ENCODE measurements around the gene RAD9A.
A peak's percentile ranks its signal among the peaks of the same experiment; 100 is the strongest.
"Not testable (repeated sequence)": the region's sequence is repeated elsewhere in the genome, so short reads cannot be mapped to it uniquely, and the experiment has no call there.

RAD9A gene

GRCh38 chr11:67393437-67393836, 1.7 kb downstream of the RAD9A start:
- no peaks in the 10 kb centered on the region for H3K27me3 Mint-ChIP-seq
- peaks cover 42% of the 10 kb centered on the region for H3K4me1 Mint-ChIP-seq
- DNase-seq (ENCODE audit: low spot score in 2 of 2) (no peak), ATAC-seq (ENCODE audit: low read depth) (no peak)
- peaks cover 6% of the 10 kb centered on the region for H3K36me3 Mint-ChIP-seq
- H3K9me3 Mint-ChIP-seq, result no peaks in the 10 kb centered on the region
- H3K4me3 Mint-ChIP-seq, result peak overlapping the region; percentile 70
- H3K27ac Mint-ChIP-seq, result peak overlapping the region; percentile 17

GRCh38 chr11:67393990-67394389, 2.2 kb downstream of the RAD9A start:
- Mint-ChIP-seq H3K27ac (peak overlapping the region; percentile 17), H3K9me3 (no peaks in the 10 kb centered on the region), H3K36me3 (peaks cover 6% of the 10 kb centered on the region), H3K4me1 (peaks cover 41% of the 10 kb centered on the region), H3K4me3 (peak overlapping the region; percentile 70), H3K27me3 (no peaks in the 10 kb centered on the region)
- ATAC-seq (ENCODE audit: low read depth), result no peak
- no peak for DNase-seq (ENCODE audit: low spot score in 2 of 2)

- no peak for DNase-seq (ENCODE audit: low spot score in 2 of 2)
- no peak for ATAC-seq (ENCODE audit: low read depth)
- H3K27ac Mint-ChIP-seq, result no peak overlapping the region
- no peak overlapping the region for H3K4me3 Mint-ChIP-seq
- H3K36me3 Mint-ChIP-seq, result peaks cover 8% of the 10 kb centered on the region
- H3K4me1 Mint-ChIP-seq, result peaks cover 36% of the 10 kb centered on the region
- no peaks in the 10 kb centered on the region for H3K27me3 Mint-ChIP-seq
- H3K9me3 Mint-ChIP-seq, result no peaks in the 10 kb centered on the region
Measured at GRCh38 chr11:67395555-67396258, 3.9 kb downstream of the RAD9A start.

- ATAC-seq (ENCODE audit: low read depth) (no peak), DNase-seq (ENCODE audit: low spot score in 2 of 2) (no peak)
- peaks cover 8% of the 10 kb centered on the region for H3K36me3 Mint-ChIP-seq
- H3K4me3 Mint-ChIP-seq, result no peak overlapping the region
- no peaks in the 10 kb centered on the region for H3K27me3 Mint-ChIP-seq
- no peaks in the 10 kb centered on the region for H3K9me3 Mint-ChIP-seq
- H3K4me1 Mint-ChIP-seq, result peaks cover 33% of the 10 kb centered on the region
- H3K27ac Mint-ChIP-seq, result no peak overlapping the region
Measured at GRCh38 chr11:67396259-67396581, 4.4 kb downstream of the RAD9A start.

- no peak for ATAC-seq (ENCODE audit: low read depth)
- no peak for DNase-seq (ENCODE audit: low spot score in 2 of 2)
- Mint-ChIP-seq H3K4me3 (no peak overlapping the region), H3K9me3 (no peaks in the 10 kb centered on the region), H3K27me3 (no peaks in the 10 kb centered on the region), H3K27ac (no peak overlapping the region), H3K36me3 (peaks cover 8% of the 10 kb centered on the region), H3K4me1 (peaks cover 31% of the 10 kb centered on the region)
Measured at GRCh38 chr11:67396587-67397389, 5.0 kb downstream of the RAD9A start.

GRCh38 chr11:67397536-67397935, 5.8 kb downstream of the RAD9A start:
- Mint-ChIP-seq H3K4me3 (no peak overlapping the region), H3K27ac (no peak overlapping the region), H3K36me3 (peaks cover 8% of the 10 kb centered on the region), H3K4me1 (peaks cover 27% of the 10 kb centered on the region), H3K9me3 (no peaks in the 10 kb centered on the region), H3K27me3 (no peaks in the 10 kb centered on the region)
- no peak for ATAC-seq (ENCODE audit: low read depth)
- no peak for DNase-seq (ENCODE audit: low spot score in 2 of 2)

GRCh38 chr11:67397986-67398660, 6.3 kb downstream of the RAD9A start:
- Mint-ChIP-seq H3K4me3 (no peak overlapping the region), H3K9me3 (no peaks in the 10 kb centered on the region), H3K27me3 (no peaks in the 10 kb centered on the region), H3K27ac (no peak overlapping the region), H3K4me1 (peaks cover 24% of the 10 kb centered on the region), H3K36me3 (peaks cover 8% of the 10 kb centered on the region)
- DNase-seq (ENCODE audit: low spot score in 2 of 2) (no peak), ATAC-seq (ENCODE audit: low read depth) (no peak)

GRCh38 chr11:67398661-67399563, 7.1 kb downstream of the RAD9A start:
- peak overlapping the region; percentile 17 for H3K4me3 Mint-ChIP-seq
- no peaks in the 10 kb centered on the region for H3K27me3 Mint-ChIP-seq
- ATAC-seq (ENCODE audit: low read depth) (no peak), DNase-seq (ENCODE audit: low spot score in 2 of 2) (no peak)
- H3K4me1 Mint-ChIP-seq, result peaks cover 22% of the 10 kb centered on the region
- peaks cover 13% of the 10 kb centered on the region for H3K36me3 Mint-ChIP-seq
- H3K27ac Mint-ChIP-seq, result no peak overlapping the region
- no peaks in the 10 kb centered on the region for H3K9me3 Mint-ChIP-seq

- Mint-ChIP-seq H3K4me3 (peak overlapping the region; percentile 86), H3K27ac (peak overlapping the region; percentile 69), H3K9me3 (no peaks in the 10 kb centered on the region), H3K36me3 (peaks cover 17% of the 10 kb centered on the region), H3K27me3 (no peaks in the 10 kb centered on the region), H3K4me1 (peaks cover 25% of the 10 kb centered on the region)
- DNase-seq (ENCODE audit: low spot score in 2 of 2), result no peak
- ATAC-seq (ENCODE audit: low read depth), result no peak
Measured at GRCh38 chr11:67400251-67400941, 8.6 kb downstream of the RAD9A start.

GRCh38 chr11:67400942-67401494, 9.2 kb downstream of the RAD9A start:
- Mint-ChIP-seq H3K27ac (peak overlapping the region; percentile 69), H3K27me3 (no peaks in the 10 kb centered on the region), H3K9me3 (no peaks in the 10 kb centered on the region), H3K36me3 (peaks cover 17% of the 10 kb centered on the region), H3K4me1 (peaks cover 26% of the 10 kb centered on the region), H3K4me3 (peak overlapping the region; percentile 86)
- ATAC-seq (ENCODE audit: low read depth) (peak; percentile 4), DNase-seq (ENCODE audit: low spot score in 2 of 2) (peak in 1 of 2 donors; percentile 43)

GRCh38 chr11:67401495-67402191, 9.9 kb downstream of the RAD9A start, which contains the start of gene PPP1CA:
Gene PPP1CA, minus strand, starts transcription at chr11:67401858. Its CDS starts 76 bp downstream, at chr11:67401782.
- DNase-seq (ENCODE audit: low spot score in 2 of 2), result peak; percentile 93 to 96
- peak within 1 kb of the TSS; percentile 86 for H3K4me3 Mint-ChIP-seq
- H3K4me1 Mint-ChIP-seq, result peaks cover 28% of the 10 kb centered on the region
- H3K36me3 Mint-ChIP-seq, result peaks cover 21% of the 10 kb centered on the region
- peak; percentile 74 for ATAC-seq (ENCODE audit: low read depth)
- H3K27ac Mint-ChIP-seq, result peak within 1 kb of the TSS; percentile 69
- H3K27me3 Mint-ChIP-seq, result no peaks in the 10 kb centered on the region
- H3K9me3 Mint-ChIP-seq, result no peaks in the 10 kb centered on the region

- not testable (repeated sequence) for H3K27ac Mint-ChIP-seq; H3K9me3 Mint-ChIP-seq; H3K27me3 Mint-ChIP-seq; DNase-seq (ENCODE audit: low spot score in 2 of 2); ATAC-seq (ENCODE audit: low read depth)
- Mint-ChIP-seq H3K36me3 (peaks cover 25% of the 10 kb centered on the region), H3K4me3 (peak overlapping the region; percentile 75), H3K4me1 (peaks cover 29% of the 10 kb centered on the region)
Measured at GRCh38 chr11:67402192-67402839, 10.5 kb downstream of the RAD9A start.
